Stomach (tissue), 9 donors: ENCODE data around the gene CCDC91. TPM values are rescaled to one million over a fixed set of nuclear protein-coding genes. Genes with fewer than 3 reads are reported as not detected.

Experiments used
- DNase-seq, 2 donors: peaks; one replicate each; pipeline versions ENCODE4 v3.0.0 to v3.0.0-alpha.2; 2013 to 2019
- H3K27ac ChIP-seq, 5 donors: fragments of 200-600 bp in 4 of 5; sonication (generic) in 4 of 5; one replicate each; pipeline ENCODE4 v1.5.1; 2013 to 2019; ENCODE audit warnings: mild to moderate bottlenecking in 1 of 5, moderate library complexity in 1 of 5
- H3K27me3 ChIP-seq, 3 donors: fragments of 200-600 bp; sonication (generic); one replicate each; pipeline ENCODE4 v1.5.1; 2017 to 2019; ENCODE audit warnings: mixed run types in 1 of 3
- H3K36me3 ChIP-seq, 4 donors: fragments of 200-600 bp; sonication (generic); 1 replicate in 3 of 4; 2 replicates in 1 of 4; pipeline ENCODE4 v1.5.1; 2016 to 2019
- H3K4me1 ChIP-seq, 4 donors: fragments of 200-600 bp; sonication (generic); one replicate each; pipeline ENCODE4 v1.5.1; 2016 to 2019
- H3K4me3 ChIP-seq, 4 donors: fragments of 200-600 bp; sonication (generic) in 3 of 4; one replicate each; pipeline ENCODE4 v1.5.1; 2016 to 2019; ENCODE audit warnings: mild to moderate bottlenecking in 1 of 4
- H3K9me3 ChIP-seq, 4 donors: fragments of 200-600 bp; sonication (generic); one replicate each; pipeline ENCODE4 v1.5.1; 2016 to 2019
- CTCF ChIP-seq, 7 experiments: fragments of 450-650 bp in 4 of 7; fragments of 200-600 bp in 3 of 7; sonication (generic) in 3 of 7; IDR thresholded peaks; one replicate each; pipeline ENCODE4 v1.5.1; 2016 to 2019; ENCODE audit warnings: antibody characterized with exemption in 7 of 7, control low read depth in 2 of 7, mild to moderate bottlenecking in 1 of 7
- EP300 ChIP-seq: sonication (generic); formaldehyde crosslinking; IDR thresholded peaks from one replicate; pipeline ENCODE4 v1.6.1; 2017; ENCODE audit warnings: antibody characterized with exemption
- POLR2A ChIP-seq, 4 donors: fragments of 450-650 bp; IDR thresholded peaks; one replicate each; pipeline ENCODE4 v1.6.1; 2016; ENCODE audit warnings: antibody characterized with exemption in 4 of 4, control low read depth in 2 of 4, mild to moderate bottlenecking in 1 of 4, moderate library complexity in 1 of 4
- POLR2AphosphoS5 ChIP-seq, 3 donors: sonication (generic); formaldehyde crosslinking; IDR thresholded peaks; one replicate each; pipeline ENCODE4 v1.6.1; 2016; ENCODE audit warnings: antibody characterized with exemption in 3 of 3
- WGBS, 5 donors: extraction: QIAGEN DNeasy Blood & Tissue Kit in 3 of 5; methylation state at CpG; one replicate each; pipeline versions ENCODE4 v1.1.5 to v1.1.7; 2013 to 2018; 5-methylcytosine and 5-hydroxymethylcytosine counted together
- intact Hi-C: fragments of 100-400 bp; cut with DNase I; formaldehyde crosslinking; loops from one replicate; pipeline ENCODE4 v1.15.1; 2023; ENCODE audit warnings: low total_unique reads
- polyA plus RNA-seq, 3 donors: library from polyadenylated mRNA; stranded (reverse); fragments of 200-250 nt; gene quantifications; one replicate each; pipeline ENCODE4 v1.2.3, GENCODE V29; 2013
- total RNA-seq, 5 donors: library from RNA; depleted of rRNA; stranded (reverse); fragments of >200 nt; gene quantifications; one replicate each; pipeline versions ENCODE4 v1.1.0 to v1.2.3, GENCODE V29; 2014 to 2016
- donor health status: healthy with polysubstance abuse.
- donor health status: Bipolar disorder and iron deficiency.
- donor health status: healthy.

CCDC91 gene
- total and polyA plus RNA-seq, 8 donors = 9.9 to 69.6 (median 34.4) TPM

- no peaks in the 10 kb centered on the region for H3K9me3 ChIP-seq
- no peak for TF ChIP-seq POLR2A (IDR thresholded peaks at IDR 0.05)
- no peak overlapping the region for H3K4me3 ChIP-seq
- no peaks in the 10 kb centered on the region for H3K27me3 ChIP-seq
- peaks cover 0 to 15% (median 12%) of the 10 kb centered on the region in 4 donors for H3K36me3 ChIP-seq
- WGBS, 5 donors = 84 to 89% (median 86%) methylated on average over 6 of the region's 6 CpGs
- no peaks in the 10 kb centered on the region for H3K4me1 ChIP-seq
- intact Hi-C loops = no loop called here
- no peak for DNase-seq
- no peak overlapping the region for H3K27ac ChIP-seq
Observed at GRCh38 chr12:28413460-28414109, 223.3 kb downstream of the CCDC91 start.

- no peaks in the 10 kb centered on the region for H3K9me3 ChIP-seq
- intact Hi-C loops = no loop called here
Observed at GRCh38 chr12:28415755-28416154, 225.5 kb downstream of the CCDC91 start.

GRCh38 chr12:28421374-28421773 lies 231.1 kb downstream of the CCDC91 start:
- Histone ChIP-seq H3K4me1 (peaks cover 0 to 9% (median 2%) of the 10 kb centered on the region in 4 donors), H3K9me3 (no peaks in the 10 kb centered on the region), H3K27ac (no peak overlapping the region), H3K4me3 (no peak overlapping the region), H3K27me3 (no peaks in the 10 kb centered on the region), H3K36me3 (no peaks in the 10 kb centered on the region)
- TF ChIP-seq POLR2A (IDR thresholded peaks at IDR 0.05) (no peak), CTCF (IDR thresholded peaks at IDR 0.05) (no peak), EP300 (no peak), POLR2AphosphoS5 (IDR thresholded peaks at IDR 0.05) (no peak)
- 89 to 100% (median 100%) methylated on average over 1 of the region's 1 CpG for WGBS, 5 donors
- intact Hi-C loops = no loop called here
- no peak for DNase-seq

More at GRCh38 chr12:28415755-28416154, 225.5 kb downstream of the CCDC91 start:
- H3K27ac ChIP-seq = no peak overlapping the region
- no peak overlapping the region for H3K4me3 ChIP-seq
- TF ChIP-seq POLR2AphosphoS5 (IDR thresholded peaks at IDR 0.05) (no peak), CTCF (IDR thresholded peaks at IDR 0.05) (no peak), EP300 (no peak), POLR2A (IDR thresholded peaks at IDR 0.05) (no peak)
- WGBS, 5 donors = 44 to 73% (median 53%) methylated on average over 1 of the region's 1 CpG
- H3K36me3 ChIP-seq = peaks cover 0 to 15% (median 12%) of the 10 kb centered on the region in 4 donors
- H3K4me1 ChIP-seq = no peaks in the 10 kb centered on the region
- no peak for DNase-seq
- H3K27me3 ChIP-seq = no peaks in the 10 kb centered on the region

GRCh38 chr12:28424965-28425364 lies 234.7 kb downstream of the CCDC91 start:
- DNase-seq = peak; percentile 41 to 73
- TF ChIP-seq POLR2AphosphoS5 (IDR thresholded peaks at IDR 0.05) = peak in 1 of 3 donors; percentile 46
- no peak for TF ChIP-seq POLR2A (IDR thresholded peaks at IDR 0.05)
- H3K36me3 ChIP-seq = no peaks in the 10 kb centered on the region
- peak overlapping the region in 4 of 5 donors; percentile 2 to 70 (median 14) for H3K27ac ChIP-seq
- no peaks in the 10 kb centered on the region for H3K27me3 ChIP-seq
- no peak overlapping the region for H3K4me3 ChIP-seq
- H3K9me3 ChIP-seq = no peaks in the 10 kb centered on the region
- peaks cover 0 to 9% (median 2%) of the 10 kb centered on the region in 4 donors for H3K4me1 ChIP-seq
- 22 to 40% (median 29%) methylated on average over 3 of the region's 3 CpGs for WGBS, 5 donors
- intact Hi-C loops = no loop called here

- DNase-seq = no peak
- no peak for TF ChIP-seq EP300
- Histone ChIP-seq H3K27ac (peak overlapping the region in 3 of 5 donors; percentile 2 to 70 (median 27)), H3K27me3 (no peaks in the 10 kb centered on the region), H3K4me1 (peaks cover 0 to 9% (median 2%) of the 10 kb centered on the region in 4 donors), H3K4me3 (no peak overlapping the region), H3K9me3 (no peaks in the 10 kb centered on the region), H3K36me3 (no peaks in the 10 kb centered on the region)
- intact Hi-C loops = no loop called here
Observed at GRCh38 chr12:28425526-28425925, 235.3 kb downstream of the CCDC91 start.

- WGBS, 5 donors = 65 to 80% (median 78%) methylated on average over 3 of the region's 3 CpGs
- H3K4me1 ChIP-seq = peaks cover 0 to 9% (median 2%) of the 10 kb centered on the region in 4 donors
- TF ChIP-seq CTCF (IDR thresholded peaks at IDR 0.05) (no peak), EP300 (no peak), POLR2AphosphoS5 (IDR thresholded peaks at IDR 0.05) (no peak), POLR2A (IDR thresholded peaks at IDR 0.05) (no peak)
- no peaks in the 10 kb centered on the region for H3K36me3 ChIP-seq
- H3K9me3 ChIP-seq = no peaks in the 10 kb centered on the region
- intact Hi-C loops = no loop called here
- no peaks in the 10 kb centered on the region for H3K27me3 ChIP-seq
- H3K4me3 ChIP-seq = no peak overlapping the region
- DNase-seq = no peak
- H3K27ac ChIP-seq = no peak overlapping the region
Observed at GRCh38 chr12:28427046-28427445, 236.8 kb downstream of the CCDC91 start.
